ENCODE data around the gene APBA3. TPM values are rescaled to one million over a fixed set of nuclear protein-coding genes. Genes with fewer than 3 reads are reported as not detected.
A peak's percentile ranks its signal among the peaks of the same experiment; 100 is the strongest.

Gene APBA3
- polyA plus RNA-seq, 1 donor, result 21.1 TPM

GRCh38 chr19:3712663-3713611 lies 48.6 kb downstream of the APBA3 start:
- H3K4me3 ChIP-seq (ENCODE audit: low read length), result no peak overlapping the region
- H3K27me3 ChIP-seq (ENCODE audit: control insufficient read depth, insufficient read depth, low read length), result no peaks in the 10 kb centered on the region
- no peaks in the 10 kb centered on the region for H3K36me3 ChIP-seq (ENCODE audit: control insufficient read depth, insufficient read depth, low read length)
- WGBS (ENCODE audit: insufficient coverage, low lambda C conversion rate), result no CpG with 5 or more reads among the region's 23 CpGs
- peak; percentile 47 to 77 for DNase-seq
- no peaks in the 10 kb centered on the region for H3K9me3 ChIP-seq (ENCODE audit: control insufficient read depth, low read depth, low read length)
- H3K27ac ChIP-seq (ENCODE audit: low read length), result peak overlapping the region; percentile 87
- peaks cover 25% of the 10 kb centered on the region for H3K4me1 ChIP-seq (ENCODE audit: control insufficient read depth, insufficient read depth, low read length)

GRCh38 chr19:3710265-3710812 lies 51.2 kb downstream of the APBA3 start:
- no peaks in the 10 kb centered on the region for H3K27me3 ChIP-seq (ENCODE audit: control insufficient read depth, insufficient read depth, low read length)
- peaks cover 29% of the 10 kb centered on the region for H3K4me1 ChIP-seq (ENCODE audit: control insufficient read depth, insufficient read depth, low read length)
- peak overlapping the region; percentile 25 for H3K4me3 ChIP-seq (ENCODE audit: low read length)
- no CpG with 5 or more reads among the region's 20 CpGs for WGBS (ENCODE audit: insufficient coverage, low lambda C conversion rate)
- H3K9me3 ChIP-seq (ENCODE audit: control insufficient read depth, low read depth, low read length), result no peaks in the 10 kb centered on the region
- peak; percentile 96 to 99 for DNase-seq
- peak overlapping the region; percentile 99 for H3K27ac ChIP-seq (ENCODE audit: low read length)
- H3K36me3 ChIP-seq (ENCODE audit: control insufficient read depth, insufficient read depth, low read length), result no peaks in the 10 kb centered on the region

GRCh38 chr19:3708207-3708931 lies 53.1 kb downstream of the APBA3 start, which contains the start of gene TJP3:
TJP3 (plus strand) TSS chr19:3708384; CDS start chr19:3728433, 20,049 bp downstream.
- peak within 1 kb of the TSS; percentile 86 for H3K4me3 ChIP-seq (ENCODE audit: low read length)
- no peaks in the 10 kb centered on the region for H3K9me3 ChIP-seq (ENCODE audit: control insufficient read depth, low read depth, low read length)
- no peaks in the 10 kb centered on the region for H3K36me3 ChIP-seq (ENCODE audit: control insufficient read depth, insufficient read depth, low read length)
- WGBS (ENCODE audit: insufficient coverage, low lambda C conversion rate), result no CpG with 5 or more reads among the region's 24 CpGs
- peak; percentile 81 to 87 for DNase-seq
- H3K27ac ChIP-seq (ENCODE audit: low read length), result peak within 1 kb of the TSS; percentile 99
- H3K27me3 ChIP-seq (ENCODE audit: control insufficient read depth, insufficient read depth, low read length), result no peaks in the 10 kb centered on the region
- peaks cover 28% of the 10 kb centered on the region for H3K4me1 ChIP-seq (ENCODE audit: control insufficient read depth, insufficient read depth, low read length)

GRCh38 chr19:3707868-3708206 lies 53.7 kb downstream of the APBA3 start:
- Histone ChIP-seq H3K4me3 (ENCODE audit: low read length) (peak overlapping the region; percentile 86), H3K27me3 (ENCODE audit: control insufficient read depth, insufficient read depth, low read length) (no peaks in the 10 kb centered on the region), H3K27ac (ENCODE audit: low read length) (peak overlapping the region; percentile 99), H3K36me3 (ENCODE audit: control insufficient read depth, insufficient read depth, low read length) (no peaks in the 10 kb centered on the region), H3K9me3 (ENCODE audit: control insufficient read depth, low read depth, low read length) (no peaks in the 10 kb centered on the region), H3K4me1 (ENCODE audit: control insufficient read depth, insufficient read depth, low read length) (peaks cover 23% of the 10 kb centered on the region)
- no CpG with 5 or more reads among the region's 12 CpGs for WGBS (ENCODE audit: insufficient coverage, low lambda C conversion rate)
- no peak for DNase-seq

- Histone ChIP-seq H3K4me3 (ENCODE audit: low read length) (no peak overlapping the region), H3K27ac (ENCODE audit: low read length) (no peak overlapping the region), H3K36me3 (ENCODE audit: control insufficient read depth, insufficient read depth, low read length) (no peaks in the 10 kb centered on the region), H3K9me3 (ENCODE audit: control insufficient read depth, low read depth, low read length) (no peaks in the 10 kb centered on the region), H3K27me3 (ENCODE audit: control insufficient read depth, insufficient read depth, low read length) (no peaks in the 10 kb centered on the region), H3K4me1 (ENCODE audit: control insufficient read depth, insufficient read depth, low read length) (peaks cover 5% of the 10 kb centered on the region)
- DNase-seq, result no peak
- WGBS (ENCODE audit: insufficient coverage, low lambda C conversion rate), result no CpG with 5 or more reads among the region's 1 CpG
These were observed 60.3 kb downstream of the APBA3 start for GRCh38 chr19:3701200-3701599.

Other genes starting within 250 kb of the APBA3 start
- 3.2 TPM for gene TEKTIP1, start 222.5 kb downstream of the APBA3 start, polyA plus RNA-seq
- 33.7 TPM for gene MFSD12, start 204.1 kb downstream of the APBA3 start, polyA plus RNA-seq
- gene HMG20B, start 188.7 kb downstream of the APBA3 start, polyA plus RNA-seq, result 59.6 TPM
- gene GIPC3, start 176.2 kb downstream of the APBA3 start, polyA plus RNA-seq, result 1.6 TPM
- 1.3 TPM for gene TBXA2R, start 154.8 kb downstream of the APBA3 start, polyA plus RNA-seq
- gene CACTIN, start 134.9 kb downstream of the APBA3 start, polyA plus RNA-seq, result 17.5 TPM
- gene PIP5K1C, start 61.2 kb downstream of the APBA3 start, polyA plus RNA-seq, result 23.0 TPM
- 73.4 TPM for gene TJP3, start 53.3 kb downstream of the APBA3 start, polyA plus RNA-seq
- gene MRPL54, start 990 bp upstream of the APBA3 start, polyA plus RNA-seq, result 52.1 TPM
- 0.01 TPM for gene RAX2, start 10.5 kb upstream of the APBA3 start, polyA plus RNA-seq
- gene MATK, start 24.7 kb upstream of the APBA3 start, polyA plus RNA-seq, result 4.9 TPM
- gene ZFR2, start 107.3 kb upstream of the APBA3 start, polyA plus RNA-seq, result 1.8 TPM
- gene ATCAY, start 119.0 kb upstream of the APBA3 start, polyA plus RNA-seq, result 5.4 TPM
- 0.43 TPM for gene NMRK2, start 171.4 kb upstream of the APBA3 start, polyA plus RNA-seq
- gene DAPK3, start 209.4 kb upstream of the APBA3 start, polyA plus RNA-seq, result 52.9 TPM
- gene EEF2, start 223.8 kb upstream of the APBA3 start, polyA plus RNA-seq, result 1,852 TPM
- gene PIAS4, start 246.0 kb upstream of the APBA3 start, polyA plus RNA-seq, result 26.8 TPM

All from large intestine (tissue), 3 donors.